ENCODE measurements around the gene STK32B. TPM values are rescaled to one million over a fixed set of nuclear protein-coding genes. Genes with fewer than 3 reads are reported as not detected.

STK32B gene
- total and polyA plus RNA-seq, 10 donors, result 0.03 to 0.87 (median 0.36) TPM

DNA sequence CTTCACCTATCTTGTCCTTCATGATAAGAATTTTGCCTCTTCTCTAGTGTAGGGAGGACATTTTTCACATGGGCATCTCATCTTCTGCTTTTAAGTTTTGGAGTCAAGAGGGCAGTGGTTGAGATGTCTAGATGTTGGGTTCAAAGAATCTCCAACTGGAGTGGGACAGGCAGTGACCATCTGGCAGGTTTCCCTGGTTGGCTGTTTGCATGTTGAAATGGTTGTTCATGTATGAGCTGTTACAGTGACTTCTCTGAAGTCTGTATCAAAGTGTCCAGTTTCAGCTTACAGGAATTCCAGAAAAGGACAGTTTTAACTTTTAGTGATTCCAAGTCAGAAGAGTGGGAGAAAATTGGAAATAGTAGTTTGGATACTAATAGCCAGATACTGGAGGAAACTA lies 464.4 kb downstream of the STK32B start:
- DNase-seq, result no peak
- Histone ChIP-seq H3K27me3 (replicated peaks in 1 of 7) (no peaks in the 10 kb centered on the region), H3K9me3 (peaks cover 0 to 5% (median 0%) of the 10 kb centered on the region in 8 donors), H3K4me3 (no peak overlapping the region), H3K36me3 (no peaks in the 10 kb centered on the region), H3K4me1 (no peaks in the 10 kb centered on the region), H3K27ac (no peak overlapping the region)
- TF ChIP-seq CTCF (IDR thresholded peaks at IDR 0.05 in 8 of 11, conservative IDR thresholded peaks at IDR 0.05 in 3 of 11), result no peak
- TF ChIP-seq POLR2AphosphoS5 (IDR thresholded peaks at IDR 0.05), result no peak
- no peak for TF ChIP-seq POLR2A (IDR thresholded peaks at IDR 0.05)
- intact Hi-C loops (cut with DNase I; ENCODE audit: low total_unique reads), result no loop called here

- WGBS, 5 donors, result 64 to 92% (median 84%) methylated on average over 4 of the region's 4 CpGs
- no peak for TF ChIP-seq POLR2A (IDR thresholded peaks at IDR 0.05)
- TF ChIP-seq CTCF (IDR thresholded peaks at IDR 0.05 in 8 of 11, conservative IDR thresholded peaks at IDR 0.05 in 3 of 11), result no peak
- no peak for TF ChIP-seq POLR2AphosphoS5 (IDR thresholded peaks at IDR 0.05)
These were observed 466.1 kb downstream of the STK32B start for GRCh38 chr4:5517372-5517771.

DNA sequence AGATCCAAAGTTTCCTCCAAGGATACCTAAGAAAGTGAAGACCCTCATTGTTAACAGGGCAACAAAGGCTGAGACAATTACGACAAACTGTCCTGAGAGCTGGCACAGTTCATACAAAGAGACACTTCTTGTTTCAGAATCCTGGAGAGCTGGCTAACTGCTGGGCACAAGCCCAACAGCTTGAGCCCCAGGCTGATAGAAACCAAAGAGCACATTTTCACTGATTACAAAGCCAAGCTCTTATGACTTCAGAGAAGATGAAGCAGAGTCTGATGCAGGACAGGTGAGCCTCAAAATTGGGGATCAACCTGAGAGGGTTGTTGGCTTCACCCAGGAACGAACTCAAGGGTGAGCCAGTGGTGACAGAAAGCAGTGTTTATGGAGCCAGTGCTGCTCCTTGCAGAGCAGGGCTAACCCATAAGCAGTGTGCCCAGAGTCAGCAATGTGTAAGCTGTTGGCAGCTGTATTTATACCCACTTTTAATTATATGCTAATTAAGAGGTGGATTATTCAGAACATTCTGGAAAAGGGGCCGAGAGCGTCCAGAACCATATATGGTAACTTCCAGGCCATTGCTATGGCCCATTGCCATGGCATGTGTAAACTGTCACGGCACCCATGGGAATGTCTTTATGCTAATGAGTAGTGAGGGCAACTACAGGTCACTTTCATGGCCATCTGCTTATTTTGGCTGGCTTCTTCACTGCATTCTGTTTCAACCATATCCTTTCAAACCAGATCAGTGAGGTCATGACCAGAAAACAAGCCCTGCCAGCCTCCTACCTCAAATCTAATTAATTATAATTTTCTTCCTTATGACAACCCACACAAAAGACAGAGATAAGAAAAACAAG lies 473.4 kb downstream of the STK32B start:
- Histone ChIP-seq H3K4me3 (no peak overlapping the region), H3K27me3 (replicated peaks in 1 of 7) (no peaks in the 10 kb centered on the region), H3K4me1 (peaks cover 0 to 6% (median 0%) of the 10 kb centered on the region in 6 donors), H3K27ac (no peak overlapping the region), H3K9me3 (peaks cover 0 to 5% (median 1%) of the 10 kb centered on the region in 8 donors), H3K36me3 (no peaks in the 10 kb centered on the region)
- WGBS, 5 donors, result 63 to 81% (median 72%) methylated on average over 5 of the region's 5 CpGs
- intact Hi-C loops (cut with DNase I; ENCODE audit: low total_unique reads), result no loop called here
- no peak for DNase-seq
- TF ChIP-seq POLR2AphosphoS5 (IDR thresholded peaks at IDR 0.05) (no peak), CTCF (IDR thresholded peaks at IDR 0.05 in 8 of 11, conservative IDR thresholded peaks at IDR 0.05 in 3 of 11) (no peak), POLR2A (IDR thresholded peaks at IDR 0.05) (no peak)

More at GRCh38 chr4:5517372-5517771, 466.1 kb downstream of the STK32B start:
- H3K4me3 ChIP-seq, result no peak overlapping the region
- no peaks in the 10 kb centered on the region for H3K27me3 ChIP-seq (replicated peaks in 1 of 7)
- peaks cover 0 to 5% (median 0%) of the 10 kb centered on the region in 8 donors for H3K9me3 ChIP-seq
- no peaks in the 10 kb centered on the region for H3K36me3 ChIP-seq
- no peak for DNase-seq
- H3K27ac ChIP-seq, result no peak overlapping the region
- intact Hi-C loops (cut with DNase I; ENCODE audit: low total_unique reads), result no loop called here
- H3K4me1 ChIP-seq, result no peaks in the 10 kb centered on the region

DNA sequence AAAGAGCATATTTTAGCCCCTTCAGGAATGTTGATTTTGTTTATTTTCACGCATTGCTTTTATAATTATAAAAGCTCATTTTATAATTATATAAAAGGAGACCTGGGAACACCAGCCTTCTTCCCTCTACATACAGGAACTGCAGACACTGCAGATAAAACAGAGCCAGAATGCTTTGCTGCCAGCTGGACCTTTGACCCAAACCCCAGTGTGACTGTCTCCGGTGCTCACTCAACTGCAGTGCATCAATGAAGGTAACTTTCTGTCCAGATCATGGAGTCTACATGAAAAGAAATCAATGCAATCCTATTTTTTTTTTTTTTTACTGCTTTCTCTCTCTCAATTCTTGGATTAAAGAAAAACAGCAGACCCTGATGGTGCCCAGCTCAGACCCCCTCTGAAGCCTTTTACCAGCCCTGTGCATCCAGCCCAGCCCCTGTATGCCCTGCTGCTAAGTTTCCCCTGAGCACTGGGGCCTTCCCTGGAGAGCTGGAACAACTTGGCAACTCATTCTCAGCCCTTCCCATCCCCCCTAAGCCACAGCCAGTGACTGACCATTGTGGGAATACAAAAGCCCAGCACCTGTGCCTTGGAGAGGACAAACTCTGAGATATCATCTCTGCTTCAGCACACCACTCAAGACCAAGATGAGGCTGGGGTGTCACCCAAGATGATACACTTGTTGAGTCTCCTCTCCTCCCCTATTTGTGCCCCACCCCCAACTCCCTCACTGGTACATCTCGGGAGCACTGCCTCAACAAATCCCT lies 475.0 kb downstream of the STK32B start:
- TF ChIP-seq CTCF (IDR thresholded peaks at IDR 0.05 in 8 of 11, conservative IDR thresholded peaks at IDR 0.05 in 3 of 11) (no peak), POLR2A (IDR thresholded peaks at IDR 0.05) (no peak), POLR2AphosphoS5 (IDR thresholded peaks at IDR 0.05) (no peak)
- no peak overlapping the region for H3K4me3 ChIP-seq
- H3K4me1 ChIP-seq, result peaks cover 0 to 6% (median 0%) of the 10 kb centered on the region in 6 donors
- no peaks in the 10 kb centered on the region for H3K36me3 ChIP-seq
- intact Hi-C loops (cut with DNase I; ENCODE audit: low total_unique reads), result no loop called here
- H3K27ac ChIP-seq, result no peak overlapping the region
- no peak for DNase-seq
- 70 to 82% (median 78%) methylated on average over 3 of the region's 3 CpGs for WGBS, 5 donors
- H3K9me3 ChIP-seq, result peaks cover 0 to 5% (median 1%) of the 10 kb centered on the region in 8 donors
- H3K27me3 ChIP-seq (replicated peaks in 1 of 7), result no peaks in the 10 kb centered on the region

All from spleen (tissue), 11 donors.